ENCODE results near the gene OLA1. TPM values are rescaled to one million over a fixed set of nuclear protein-coding genes. Genes with fewer than 3 reads are reported as not detected.

Gene OLA1
- total RNA-seq, 1 donor = 22.1 TPM

GRCh38 chr2:174227748-174228147 lies 20.6 kb downstream of the OLA1 start:
- DNase-seq (ENCODE audit: low read depth in 2 of 3, low spot score in 2 of 3) = no peak

GRCh38 chr2:174224665-174225288 lies 23.6 kb downstream of the OLA1 start:
- DNase-seq (ENCODE audit: low read depth in 2 of 3, low spot score in 2 of 3) = no peak

- DNase-seq (ENCODE audit: low read depth in 2 of 3, low spot score in 2 of 3) = no peak
Observed at GRCh38 chr2:174224125-174224524, 24.2 kb downstream of the OLA1 start.

GRCh38 chr2:174223388-174223787 lies 24.9 kb downstream of the OLA1 start:
- no peak for DNase-seq (ENCODE audit: low read depth in 2 of 3, low spot score in 2 of 3)

GRCh38 chr2:174222154-174222553 lies 26.2 kb downstream of the OLA1 start:
- no peak for DNase-seq (ENCODE audit: low read depth in 2 of 3, low spot score in 2 of 3)

- no peak for DNase-seq (ENCODE audit: low read depth in 2 of 3, low spot score in 2 of 3)
Observed at GRCh38 chr2:174219321-174219720, 29.0 kb downstream of the OLA1 start.

- no peak for DNase-seq (ENCODE audit: low read depth in 2 of 3, low spot score in 2 of 3)
Observed at GRCh38 chr2:174218773-174219172, 29.6 kb downstream of the OLA1 start.

- no peak for DNase-seq (ENCODE audit: low read depth in 2 of 3, low spot score in 2 of 3)
Observed at GRCh38 chr2:174217869-174218268, 30.5 kb downstream of the OLA1 start.

- no peak for DNase-seq (ENCODE audit: low read depth in 2 of 3, low spot score in 2 of 3)
Observed at GRCh38 chr2:174211954-174212353, 36.4 kb downstream of the OLA1 start.

GRCh38 chr2:174210862-174211261 lies 37.5 kb downstream of the OLA1 start:
- peak in 2 of 3 donors; percentile 30 to 50 for DNase-seq (ENCODE audit: low read depth in 2 of 3, low spot score in 2 of 3)

GRCh38 chr2:174209325-174209724 lies 39.0 kb downstream of the OLA1 start:
- DNase-seq (ENCODE audit: low read depth in 2 of 3, low spot score in 2 of 3) = no peak

- DNase-seq (ENCODE audit: low read depth in 2 of 3, low spot score in 2 of 3) = no peak
Observed at GRCh38 chr2:174208026-174208425, 40.3 kb downstream of the OLA1 start.

- DNase-seq (ENCODE audit: low read depth in 2 of 3, low spot score in 2 of 3) = no peak
Observed at GRCh38 chr2:174205562-174205961, 42.8 kb downstream of the OLA1 start.

GRCh38 chr2:174202188-174202587 lies 46.1 kb downstream of the OLA1 start:
- DNase-seq (ENCODE audit: low read depth in 2 of 3, low spot score in 2 of 3) = no peak

GRCh38 chr2:174198846-174199564 lies 49.3 kb downstream of the OLA1 start:
- DNase-seq (ENCODE audit: low read depth in 2 of 3, low spot score in 2 of 3) = no peak

GRCh38 chr2:174195253-174195652 lies 53.1 kb downstream of the OLA1 start:
- DNase-seq (ENCODE audit: low read depth in 2 of 3, low spot score in 2 of 3) = no peak

- no peak for DNase-seq (ENCODE audit: low read depth in 2 of 3, low spot score in 2 of 3)
Observed at GRCh38 chr2:174193737-174194136, 54.6 kb downstream of the OLA1 start.

- no peak for DNase-seq (ENCODE audit: low read depth in 2 of 3, low spot score in 2 of 3)
Observed at GRCh38 chr2:174192664-174193063, 55.7 kb downstream of the OLA1 start.

GRCh38 chr2:174191342-174192074 lies 56.8 kb downstream of the OLA1 start:
- no peak for DNase-seq (ENCODE audit: low read depth in 2 of 3, low spot score in 2 of 3)

GRCh38 chr2:174184915-174185314 lies 63.4 kb downstream of the OLA1 start:
- DNase-seq (ENCODE audit: low read depth in 2 of 3, low spot score in 2 of 3) = no peak

GRCh38 chr2:174184504-174184903 lies 63.8 kb downstream of the OLA1 start:
- no peak for DNase-seq (ENCODE audit: low read depth in 2 of 3, low spot score in 2 of 3)

GRCh38 chr2:174183076-174183475 lies 65.3 kb downstream of the OLA1 start:
- DNase-seq (ENCODE audit: low read depth in 2 of 3, low spot score in 2 of 3) = no peak

Data from hematopoietic multipotent progenitor cell (in vitro differentiated cells).